OCI-LY3 (cell line): ENCODE measurements around the gene C3AR1.
"Not testable (repeated sequence)": the region's sequence is repeated elsewhere in the genome, so short reads cannot be mapped to it uniquely, and the experiment has no call there.

Experiments
- H2AFZ ChIP-seq: fragments of 200-600, 300-600 bp; shearing (Covaris generic); 2 replicates; pipeline ENCODE4 v1.6.0; 2014; ENCODE audit warnings: antibody characterized with exemption, low read depth, low read length
- H3K27ac ChIP-seq: fragments of 200-600, 300-600 bp; sonication (generic); 2 replicates; pipeline ENCODE4 v1.5.1; 2014; ENCODE audit warnings: mild to moderate bottlenecking, low read length, moderate library complexity, mixed read lengths
- H3K27me3 ChIP-seq: fragments of 200-600, 300-600 bp; sonication (generic); 2 replicates; pipeline ENCODE4 v1.6.1; 2014; ENCODE audit warnings: low read depth, low read length, mixed read lengths
- H3K36me3 ChIP-seq: fragments of 200-600, 300-600 bp; sonication (generic); replicated peaks from 2 replicates; pipeline ENCODE3; 2014; ENCODE audit warnings: low read depth, low read length, mixed read lengths
- H3K4me1 ChIP-seq: fragments of 300-600, 200-600 bp; sonication (generic); 2 replicates; pipeline ENCODE4 v1.6.1; 2014; ENCODE audit warnings: low read length, mixed read lengths
- H3K4me2 ChIP-seq: fragments of 200-600, 300-600 bp; sonication (generic); 2 replicates; pipeline ENCODE4 v1.6.1; 2014; ENCODE audit warnings: low read length, mixed read lengths
- H3K4me3 ChIP-seq: fragments of 300-600, 200-600 bp; sonication (generic); 2 replicates; pipeline ENCODE4 v1.5.1; 2014; ENCODE audit warnings: antibody characterized with exemption, mild to moderate bottlenecking, low read length, moderate library complexity
- H3K79me2 ChIP-seq: fragments of 300-600, 200-600 bp; shearing (Covaris generic); 2 replicates; pipeline ENCODE4 v1.6.1; 2014; ENCODE audit warnings: mild to moderate bottlenecking, low read length, mixed read lengths
- H3K9ac ChIP-seq: fragments of 300-600, 200-600 bp; shearing (Covaris generic); 2 replicates; pipeline ENCODE4 v1.6.0; 2014; ENCODE audit warnings: mild to moderate bottlenecking, low read length, moderate library complexity
- H3K9me3 ChIP-seq: fragments of 200-600, 300-600 bp; shearing (Covaris generic); 2 replicates; pipeline ENCODE4 v1.6.1; 2014; ENCODE audit warnings: low read length, mixed read lengths; ENCODE audit not compliant: insufficient read depth
- H4K20me1 ChIP-seq: fragments of 200-600, 300-600 bp; sonication (generic); 2 replicates; pipeline ENCODE4 v1.6.1; 2016; ENCODE audit warnings: low read length, mixed read lengths; ENCODE audit not compliant: insufficient read depth
- EZH2phosphoT487 ChIP-seq: fragments of 200-600 bp; shearing (Covaris generic); IDR thresholded peaks from 2 replicates; pipeline ENCODE4 v1.6.1; 2018; ENCODE audit warnings: antibody characterized with exemption, mixed run types, low read depth
- TF ChIP-seq, protein P1 (sequence below): fragments of 200-600, 300-600 bp; sonication (generic); IDR thresholded peaks from 2 replicates; pipeline ENCODE4 v1.5.1; 2014; ENCODE audit warnings: antibody characterized with exemption, low read length, low read depth

Gene C3AR1

DNA sequence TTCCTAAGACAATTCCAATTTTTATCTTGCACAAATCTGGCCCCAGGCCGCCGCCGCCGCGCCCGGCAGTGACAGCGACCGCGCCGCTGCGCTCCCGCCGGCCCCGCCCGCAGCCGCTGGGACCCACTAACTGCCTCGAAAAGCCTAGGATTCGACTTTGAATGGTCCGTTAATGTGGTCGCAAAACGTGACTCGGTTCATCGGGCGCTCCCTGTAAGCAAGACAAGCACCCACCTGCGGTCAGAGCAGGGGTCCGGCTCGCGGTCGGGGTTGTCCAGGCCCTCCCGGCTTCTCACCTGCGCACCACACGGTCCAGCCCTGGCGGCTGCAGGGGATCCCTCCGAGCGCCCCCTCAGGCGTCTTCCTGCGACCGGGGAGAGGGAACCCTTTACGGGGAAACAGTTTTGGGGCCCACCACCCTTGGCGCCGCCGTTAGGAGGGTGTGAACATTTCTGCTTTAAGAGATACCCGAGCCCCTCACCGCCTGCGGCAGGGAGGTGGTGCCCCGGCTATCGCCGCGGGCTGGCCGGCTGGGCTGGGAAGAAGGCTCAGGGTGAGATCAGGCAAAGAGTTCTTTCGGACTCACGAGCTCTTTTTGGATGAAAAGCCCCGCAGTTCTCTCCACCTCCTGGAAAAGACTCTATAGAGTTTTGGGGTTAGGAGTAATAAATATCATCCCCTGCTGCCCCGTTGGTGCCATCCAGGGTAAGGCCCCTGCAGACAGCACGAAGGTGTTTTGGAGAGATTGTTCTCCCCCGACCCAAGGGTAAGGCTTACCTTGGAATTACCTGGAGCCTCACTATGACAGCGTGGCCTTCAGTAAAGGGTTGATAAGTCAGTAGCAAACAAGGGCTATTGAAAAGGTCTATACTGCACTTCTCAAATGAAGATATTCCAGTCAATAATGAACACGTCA is 47.2 kb downstream of the C3AR1 start:
- TF ChIP-seq, protein P1, sequence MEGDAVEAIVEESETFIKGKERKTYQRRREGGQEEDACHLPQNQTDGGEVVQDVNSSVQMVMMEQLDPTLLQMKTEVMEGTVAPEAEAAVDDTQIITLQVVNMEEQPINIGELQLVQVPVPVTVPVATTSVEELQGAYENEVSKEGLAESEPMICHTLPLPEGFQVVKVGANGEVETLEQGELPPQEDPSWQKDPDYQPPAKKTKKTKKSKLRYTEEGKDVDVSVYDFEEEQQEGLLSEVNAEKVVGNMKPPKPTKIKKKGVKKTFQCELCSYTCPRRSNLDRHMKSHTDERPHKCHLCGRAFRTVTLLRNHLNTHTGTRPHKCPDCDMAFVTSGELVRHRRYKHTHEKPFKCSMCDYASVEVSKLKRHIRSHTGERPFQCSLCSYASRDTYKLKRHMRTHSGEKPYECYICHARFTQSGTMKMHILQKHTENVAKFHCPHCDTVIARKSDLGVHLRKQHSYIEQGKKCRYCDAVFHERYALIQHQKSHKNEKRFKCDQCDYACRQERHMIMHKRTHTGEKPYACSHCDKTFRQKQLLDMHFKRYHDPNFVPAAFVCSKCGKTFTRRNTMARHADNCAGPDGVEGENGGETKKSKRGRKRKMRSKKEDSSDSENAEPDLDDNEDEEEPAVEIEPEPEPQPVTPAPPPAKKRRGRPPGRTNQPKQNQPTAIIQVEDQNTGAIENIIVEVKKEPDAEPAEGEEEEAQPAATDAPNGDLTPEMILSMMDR: peak; percentile 24; the same call in 1 of the 2 replicates
- TF ChIP-seq EZH2phosphoT487: no peak
- Histone ChIP-seq H3K36me3 (no peaks in the 10 kb centered on the region), H3K9ac (peak overlapping the region; percentile 55), H3K9me3 (no peaks in the 10 kb centered on the region), H3K4me1 (no peaks in the 10 kb centered on the region), H3K79me2 (no peaks in the 10 kb centered on the region), H4K20me1 (no peaks in the 10 kb centered on the region), H2AFZ (peak overlapping the region; percentile 76), H3K4me3 (peak overlapping the region; percentile 81), H3K4me2 (peak overlapping the region; percentile 90), H3K27ac (no peak overlapping the region), H3K27me3 (0 out of 2 replicates have a peak, but pooled peaks cover 5% of the 10 kb centered on the region)

DNA sequence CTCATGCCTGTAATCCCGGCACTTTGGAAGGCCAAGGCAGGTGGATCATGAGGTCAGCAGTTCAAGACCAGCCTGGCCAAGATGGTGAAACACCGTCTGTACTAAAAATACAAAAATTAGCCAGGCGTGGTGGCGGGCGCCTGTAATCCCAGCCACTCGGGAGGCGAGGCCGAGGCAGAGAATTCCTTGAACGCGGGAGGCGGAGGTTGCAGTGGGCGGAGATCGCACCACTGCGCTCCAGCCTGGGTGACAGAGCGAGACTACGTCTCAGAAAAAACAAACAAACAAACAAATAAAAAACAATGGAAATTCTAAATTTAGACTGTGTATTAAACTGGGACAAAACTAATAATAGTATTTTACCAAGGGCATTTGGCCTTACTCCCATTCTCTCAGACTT is 47.9 kb downstream of the C3AR1 start:
- H3K27ac ChIP-seq, H3K79me2 ChIP-seq, H3K9me3 ChIP-seq, H3K27me3 ChIP-seq, H3K36me3 ChIP-seq, H3K4me1 ChIP-seq, H4K20me1 ChIP-seq: not testable (repeated sequence)
- Histone ChIP-seq H2AFZ (0 out of 2 replicates have a peak overlapping the region, but pooled peaks have one; percentile 76), H3K4me2 (peak overlapping the region; percentile 90), H3K4me3 (peak overlapping the region; percentile 81), H3K9ac (peak overlapping the region; percentile 44)

DNA sequence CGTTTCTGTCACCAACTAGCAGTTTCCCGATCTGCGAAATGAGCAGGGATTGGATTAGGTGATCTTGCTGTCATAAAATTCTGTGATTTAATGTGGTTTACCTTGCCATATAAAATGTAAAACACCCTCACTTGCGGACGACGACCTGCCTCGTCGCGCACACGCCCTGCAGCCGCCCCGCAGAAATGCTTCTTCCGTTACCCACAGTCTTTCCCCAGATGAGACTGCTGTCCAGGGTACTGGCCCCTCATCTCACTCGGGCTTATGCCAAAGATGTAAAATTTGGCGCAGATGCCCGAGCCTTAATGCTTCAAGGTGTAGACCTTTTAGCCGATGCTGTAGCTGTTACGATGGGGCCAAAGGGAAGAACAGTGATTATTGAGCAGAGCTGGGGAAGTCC is 51.3 kb downstream of the C3AR1 start:
- TF ChIP-seq, protein P1: no peak
- no peak for TF ChIP-seq EZH2phosphoT487
- Histone ChIP-seq H3K79me2 (no peaks in the 10 kb centered on the region), H3K36me3 (no peaks in the 10 kb centered on the region), H2AFZ (no peak overlapping the region), H3K4me3 (no peak overlapping the region), H3K27ac (no peak overlapping the region), H3K27me3 (0 out of 2 replicates have a peak, but pooled peaks cover 5% of the 10 kb centered on the region), H3K4me1 (no peaks in the 10 kb centered on the region), H3K9ac (no peak overlapping the region), H3K9me3 (no peaks in the 10 kb centered on the region), H3K4me2 (no peak overlapping the region), H4K20me1 (no peaks in the 10 kb centered on the region)

DNA sequence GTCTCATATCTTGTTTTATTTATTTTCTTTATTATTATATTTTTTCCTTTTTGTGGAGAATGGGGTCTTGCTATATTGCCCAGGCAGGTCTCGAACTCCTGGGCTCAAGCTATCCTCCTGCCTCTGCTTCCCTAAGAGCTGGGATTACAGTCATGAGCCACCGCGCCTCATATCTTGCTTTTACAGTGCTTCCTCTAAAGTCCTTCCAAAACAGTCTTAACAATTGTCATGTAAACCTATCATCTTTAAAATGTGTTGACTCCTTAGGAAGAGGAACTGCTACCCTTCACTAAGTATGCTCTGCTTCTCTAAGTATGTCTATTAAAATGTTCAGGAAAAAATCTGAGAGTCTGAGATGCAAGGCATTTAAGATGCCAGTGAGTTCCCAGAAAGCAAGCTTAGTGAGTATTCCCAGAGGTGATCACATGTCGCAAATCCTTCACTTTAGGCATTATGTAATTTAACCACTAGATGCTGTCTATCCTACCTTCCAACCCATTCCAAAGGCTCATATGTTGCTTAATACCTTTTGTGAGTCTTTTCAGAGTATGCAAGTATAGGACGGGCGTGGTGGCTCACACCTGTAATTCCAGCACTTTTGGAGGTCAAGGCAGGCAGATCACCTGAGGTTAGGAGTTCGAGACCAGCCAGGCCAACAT is 53.4 kb downstream of the C3AR1 start:
- Histone ChIP-seq H4K20me1 (no peaks in the 10 kb centered on the region), H3K9me3 (no peaks in the 10 kb centered on the region), H3K4me3 (no peak overlapping the region), H3K27ac (no peak overlapping the region), H3K27me3 (0 out of 2 replicates have a peak, but pooled peaks cover 5% of the 10 kb centered on the region), H3K9ac (no peak overlapping the region), H3K36me3 (no peaks in the 10 kb centered on the region), H2AFZ (no peak overlapping the region), H3K79me2 (no peaks in the 10 kb centered on the region), H3K4me1 (no peaks in the 10 kb centered on the region), H3K4me2 (no peak overlapping the region)
- TF ChIP-seq EZH2phosphoT487: no peak
- TF ChIP-seq, protein P1: no peak
